ENCODE measurements around the gene AP4S1.

Gene AP4S1

DNA sequence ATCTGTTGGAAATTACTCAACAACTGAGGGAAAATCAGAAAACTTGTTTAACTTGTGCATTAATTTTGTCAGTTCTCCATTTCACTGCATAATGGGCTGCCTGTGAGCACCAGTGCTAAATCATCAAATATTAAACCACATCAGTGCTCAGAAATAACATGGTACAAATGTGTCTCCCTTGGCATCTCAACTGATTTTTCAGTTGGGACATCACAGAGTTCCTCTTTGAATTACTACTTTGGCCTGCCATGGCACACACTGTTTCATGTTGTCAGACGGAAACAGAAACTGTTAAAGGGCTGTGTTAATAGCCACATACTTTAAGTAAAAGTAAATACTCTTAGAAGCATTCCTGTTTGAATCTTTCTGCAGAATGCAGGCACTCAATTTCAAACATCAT is 42.8 kb downstream of the AP4S1 start:
- in situ Hi-C loops (cut with HindIII; ENCODE audit: low sequenced_read_pairs), result no loop called here
- TF ChIP-seq, protein P1, sequence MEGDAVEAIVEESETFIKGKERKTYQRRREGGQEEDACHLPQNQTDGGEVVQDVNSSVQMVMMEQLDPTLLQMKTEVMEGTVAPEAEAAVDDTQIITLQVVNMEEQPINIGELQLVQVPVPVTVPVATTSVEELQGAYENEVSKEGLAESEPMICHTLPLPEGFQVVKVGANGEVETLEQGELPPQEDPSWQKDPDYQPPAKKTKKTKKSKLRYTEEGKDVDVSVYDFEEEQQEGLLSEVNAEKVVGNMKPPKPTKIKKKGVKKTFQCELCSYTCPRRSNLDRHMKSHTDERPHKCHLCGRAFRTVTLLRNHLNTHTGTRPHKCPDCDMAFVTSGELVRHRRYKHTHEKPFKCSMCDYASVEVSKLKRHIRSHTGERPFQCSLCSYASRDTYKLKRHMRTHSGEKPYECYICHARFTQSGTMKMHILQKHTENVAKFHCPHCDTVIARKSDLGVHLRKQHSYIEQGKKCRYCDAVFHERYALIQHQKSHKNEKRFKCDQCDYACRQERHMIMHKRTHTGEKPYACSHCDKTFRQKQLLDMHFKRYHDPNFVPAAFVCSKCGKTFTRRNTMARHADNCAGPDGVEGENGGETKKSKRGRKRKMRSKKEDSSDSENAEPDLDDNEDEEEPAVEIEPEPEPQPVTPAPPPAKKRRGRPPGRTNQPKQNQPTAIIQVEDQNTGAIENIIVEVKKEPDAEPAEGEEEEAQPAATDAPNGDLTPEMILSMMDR (IDR thresholded peaks at IDR 0.05; ENCODE audit: low read depth, low read length, missing control alignments), result no peak
- DNase-seq (ENCODE audit: low read depth), result no peak
- no peak overlapping the region for H3K4me3 ChIP-seq (ENCODE audit: low read depth, low read length)

DNA sequence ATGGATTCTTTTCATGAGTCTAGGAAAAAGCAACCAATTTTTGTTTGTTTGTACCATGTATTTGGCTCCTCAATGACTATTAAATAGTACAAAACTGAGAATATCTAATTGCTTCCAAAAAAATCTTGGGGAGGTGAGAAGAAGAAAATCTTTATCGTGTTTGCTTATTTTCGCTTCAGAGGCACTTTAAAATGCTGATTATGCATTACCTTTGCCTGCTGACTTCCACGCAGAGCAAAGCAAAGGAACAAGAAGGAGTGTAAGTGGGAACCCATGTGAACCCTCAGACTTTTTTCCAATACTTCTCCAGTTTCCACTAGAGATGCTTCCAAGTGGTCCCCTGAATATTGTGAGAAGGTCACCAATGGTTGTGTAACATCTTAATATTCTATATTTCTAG is 43.9 kb downstream of the AP4S1 start:
- DNase-seq (ENCODE audit: low read depth), result no peak
- H3K4me3 ChIP-seq (ENCODE audit: low read depth, low read length), result no peak overlapping the region
- TF ChIP-seq, protein P1 (IDR thresholded peaks at IDR 0.05; ENCODE audit: low read depth, low read length, missing control alignments), result no peak
- in situ Hi-C loops (cut with HindIII; ENCODE audit: low sequenced_read_pairs), result no loop called here

DNA sequence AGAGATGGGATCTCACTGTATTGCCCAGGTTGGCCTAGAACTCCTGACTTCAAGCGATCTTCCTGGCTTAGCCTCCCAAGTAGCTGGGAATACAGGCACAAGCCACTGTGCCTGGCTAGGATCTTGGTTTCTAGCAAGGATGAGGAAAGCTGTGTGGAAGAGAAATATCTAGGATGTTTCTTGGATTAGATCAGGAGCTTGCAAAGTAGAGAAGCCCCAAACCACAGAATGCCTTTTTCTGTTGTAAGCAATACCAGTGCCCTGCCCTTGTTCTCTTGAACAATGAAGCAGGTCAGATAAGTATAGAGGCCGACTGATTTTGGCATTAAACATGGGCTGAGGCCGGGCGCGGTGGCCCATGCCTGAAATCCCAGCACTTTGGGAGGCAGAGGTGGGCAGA is 45.0 kb downstream of the AP4S1 start:
- TF ChIP-seq, protein P1 (IDR thresholded peaks at IDR 0.05; ENCODE audit: low read depth, low read length, missing control alignments), result no peak
- DNase-seq (ENCODE audit: low read depth), result peak; percentile 94
- no peak overlapping the region for H3K4me3 ChIP-seq (ENCODE audit: low read depth, low read length)
- in situ Hi-C loops (cut with HindIII; ENCODE audit: low sequenced_read_pairs), result no loop called here

DNA sequence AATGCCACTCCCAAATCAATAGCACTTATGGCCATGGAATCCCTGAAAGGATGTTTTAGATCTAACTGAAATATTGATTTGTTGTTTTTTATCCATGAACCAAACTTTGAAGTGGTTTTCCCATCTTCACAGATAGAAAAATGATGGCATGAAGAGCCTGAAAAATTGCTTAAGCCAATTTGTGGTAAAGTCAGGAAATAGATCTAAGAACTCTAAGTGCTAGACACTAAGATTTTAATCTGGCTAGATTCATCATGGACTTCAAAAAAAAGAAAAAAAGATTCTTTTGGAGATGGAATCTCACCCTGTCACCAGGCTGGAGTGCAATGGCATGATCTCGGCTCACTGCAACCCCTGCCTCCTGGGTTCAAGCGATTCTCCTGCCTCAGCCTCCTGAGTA is 45.7 kb downstream of the AP4S1 start:
- TF ChIP-seq, protein P1 (IDR thresholded peaks at IDR 0.05; ENCODE audit: low read depth, low read length, missing control alignments), result no peak
- no peak overlapping the region for H3K4me3 ChIP-seq (ENCODE audit: low read depth, low read length)
- no peak for DNase-seq (ENCODE audit: low read depth)
- in situ Hi-C loops (cut with HindIII; ENCODE audit: low sequenced_read_pairs), result no loop called here

DNA sequence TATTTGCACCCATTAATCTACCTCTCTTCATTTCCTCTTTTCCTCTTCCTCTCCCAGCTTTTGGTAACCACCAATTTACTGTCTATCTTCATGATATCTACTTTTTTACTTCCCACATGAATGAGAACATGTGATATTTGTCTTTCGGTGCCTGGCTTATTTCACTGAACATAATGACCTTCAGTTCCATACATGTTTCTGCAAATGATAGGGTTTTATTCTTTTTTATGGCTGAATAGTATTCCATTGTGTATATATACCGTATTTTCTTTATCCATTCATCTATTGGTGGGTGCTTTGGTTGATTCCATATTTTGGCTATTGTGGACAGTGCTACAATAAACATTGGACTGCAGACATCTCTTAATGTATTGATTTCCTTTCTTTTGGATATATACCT is 49.7 kb downstream of the AP4S1 start:
- TF ChIP-seq, protein P1 (IDR thresholded peaks at IDR 0.05; ENCODE audit: low read depth, low read length, missing control alignments), result no peak
- no peak for DNase-seq (ENCODE audit: low read depth)
- in situ Hi-C loops (cut with HindIII; ENCODE audit: low sequenced_read_pairs), result no loop called here
- H3K4me3 ChIP-seq (ENCODE audit: low read depth, low read length), result no peak overlapping the region

DNA sequence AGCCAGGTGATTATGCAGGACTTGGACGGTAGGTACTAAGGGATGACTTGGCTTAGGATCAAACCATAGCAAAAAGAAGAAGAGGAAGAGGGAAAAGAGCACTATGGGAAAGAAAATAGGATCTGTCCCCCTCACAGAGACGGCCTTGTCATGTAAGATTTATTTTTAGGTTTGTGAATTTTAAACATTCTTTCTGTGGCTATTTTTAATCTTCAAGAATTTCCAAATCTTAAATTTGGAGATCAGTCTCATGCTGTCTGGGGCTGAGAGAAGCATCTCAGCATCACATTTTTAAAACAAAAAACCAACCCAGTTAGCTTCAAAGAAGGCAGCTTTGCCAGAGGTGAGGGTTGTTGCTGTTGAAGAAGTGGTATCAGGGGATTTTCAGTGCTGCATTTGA is 53.3 kb downstream of the AP4S1 start:
- H3K4me3 ChIP-seq (ENCODE audit: low read depth, low read length), result no peak overlapping the region
- TF ChIP-seq, protein P1 (IDR thresholded peaks at IDR 0.05; ENCODE audit: low read depth, low read length, missing control alignments), result no peak
- in situ Hi-C loops (cut with HindIII; ENCODE audit: low sequenced_read_pairs), result no loop called here
- DNase-seq (ENCODE audit: low read depth), result no peak

DNA sequence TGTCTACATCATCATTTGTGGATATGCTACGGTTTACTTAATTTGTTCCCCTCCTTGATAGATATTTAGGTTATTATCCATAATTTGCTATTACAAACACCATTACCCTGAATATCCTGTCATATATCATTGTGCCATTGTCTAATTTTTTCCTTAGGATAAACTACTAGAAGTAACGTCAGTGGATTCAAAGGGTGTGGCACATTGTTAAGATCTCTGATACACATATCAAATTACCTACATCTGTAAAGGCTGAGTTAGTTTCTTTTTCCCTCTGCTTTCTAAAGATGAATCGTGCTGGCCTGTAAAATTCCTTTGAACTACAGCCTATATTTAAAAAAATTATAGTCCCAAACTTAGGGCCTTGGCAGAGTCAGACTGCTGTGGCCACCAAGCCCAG is 54.6 kb downstream of the AP4S1 start:
- in situ Hi-C loops (cut with HindIII; ENCODE audit: low sequenced_read_pairs), result no loop called here
- TF ChIP-seq, protein P1 (IDR thresholded peaks at IDR 0.05; ENCODE audit: low read depth, low read length, missing control alignments), result no peak
- H3K4me3 ChIP-seq (ENCODE audit: low read depth, low read length), result no peak overlapping the region
- no peak for DNase-seq (ENCODE audit: low read depth)

All from astrocyte of the cerebellum (primary cell).